Measurements from ENCODE around the gene GSTO2. TPM values are rescaled to one million over a fixed set of nuclear protein-coding genes. Genes with fewer than 3 reads are reported as not detected.

Gene GSTO2
- total and polyA plus RNA-seq, 2 of the 13 experiments (the other 11 are each of a cell fraction or from before 2014, with no cell fraction given) = 2.1 to 7.9 TPM

DNA sequence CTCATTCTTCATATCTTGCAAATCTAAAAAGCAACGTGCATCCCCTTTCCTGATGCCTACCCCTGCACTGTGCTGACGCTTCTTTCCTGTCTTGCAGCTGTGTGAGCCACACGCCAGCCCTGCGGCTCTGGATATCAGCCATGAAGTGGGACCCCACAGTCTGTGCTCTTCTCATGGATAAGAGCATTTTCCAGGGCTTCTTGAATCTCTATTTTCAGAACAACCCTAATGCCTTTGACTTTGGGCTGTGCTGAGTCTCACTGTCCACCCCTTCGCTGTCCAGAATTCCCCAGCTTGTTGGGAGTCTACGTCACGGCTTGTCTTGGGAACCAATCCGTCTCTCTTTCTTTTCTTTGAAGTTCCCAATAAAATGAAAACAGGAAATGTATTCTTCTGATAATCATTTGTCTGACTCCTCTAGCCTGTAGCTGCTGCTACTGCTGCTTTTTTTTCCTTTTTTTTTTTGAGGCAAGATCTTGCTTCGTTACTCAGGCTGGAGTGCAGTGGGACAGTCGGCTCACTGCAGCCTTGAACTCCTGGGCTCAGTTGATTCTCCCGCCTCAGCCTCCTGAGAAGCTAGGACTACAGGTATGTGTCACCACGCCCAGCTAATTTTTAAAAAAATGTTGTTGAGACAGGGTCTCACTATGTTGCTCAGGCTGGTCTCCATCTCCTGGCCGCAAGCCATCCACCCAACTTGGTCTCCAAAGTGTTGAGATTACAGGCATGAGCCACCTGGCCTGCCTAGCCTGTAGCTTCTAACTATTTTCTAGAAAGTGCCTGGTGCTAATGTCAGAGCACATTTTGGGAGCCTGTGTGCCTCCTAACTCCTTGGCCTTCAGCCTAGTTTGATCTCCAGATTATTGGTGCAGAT lies 30.3 kb downstream of the GSTO2 start:
- Histone ChIP-seq H3K36me3 (replicated peaks in 1 of 2; ENCODE audit: control insufficient read depth in 1 of 2, insufficient read depth in 2 of 2, low read length in 2 of 2) (no peaks in the 10 kb centered on the region), H3K9ac (ENCODE audit: insufficient read depth, low read depth, low read length) (no peak overlapping the region), H3K79me2 (ENCODE audit: insufficient read depth, low read length) (no peaks in the 10 kb centered on the region), H3K4me3 (replicated peaks in 1 of 3; ENCODE audit: insufficient read depth in 1 of 3, low read depth in 2 of 3, low read length in 3 of 3) (no peak overlapping the region), H3K4me1 (ENCODE audit: insufficient read depth, low read length) (peaks cover 39% of the 10 kb centered on the region), H3K27me3 (ENCODE audit: control insufficient read depth in 1 of 2, insufficient read depth in 2 of 2, low read length in 2 of 2) (peaks cover 5 to 34% of the 10 kb centered on the region in 2 experiments), H2AFZ (ENCODE audit: low read length) (no peak overlapping the region), H3K4me2 (ENCODE audit: low read depth, low read length) (no peak overlapping the region), H3K27ac (ENCODE audit: extremely low read length, insufficient read depth, low read length) (no peak overlapping the region), H3K9me3 (ENCODE audit: low read length) (no peaks in the 10 kb centered on the region), H4K20me1 (ENCODE audit: insufficient read depth, low read length) (no peaks in the 10 kb centered on the region)
- TF ChIP-seq ZNF382 (CRISPR knock-in tag; IDR thresholded peaks at IDR 0.05; ENCODE audit: borderline replicate concordance) (no peak), SRF (IDR thresholded peaks at IDR 0.05; ENCODE audit: low read depth, low read length) (no peak), MTA1 (CRISPR knock-in tag; IDR thresholded peaks at IDR 0.05; ENCODE audit: borderline replicate concordance) (no peak), SIN3B (IDR thresholded peaks at IDR 0.05; ENCODE audit: low read length) (no peak), XRCC5 (optimal IDR thresholded peaks at IDR 0.05; ENCODE audit: low read length) (no peak), SP140L (CRISPR knock-in tag; IDR thresholded peaks at IDR 0.05; ENCODE audit: borderline replicate concordance) (no peak), CEBPG (CRISPR knock-in tag; IDR thresholded peaks at IDR 0.05) (no peak)
- ChIA-PET POLR2A (no interaction called here), CTCF (ENCODE audit: low intra/inter-chr PET ratio, low total read pairs) (no interaction called here)
- intact Hi-C loops (cut with micrococcal nuclease; ENCODE audit: unreplicated experiment) = no loop called here
- no TSS peak for BruUV-seq (replicated peaks)
- FAIRE-seq = no peak
- in situ Hi-C loops (cut with HindIII; ENCODE audit: extremely low pct_ligation_motif_present, low pct_unique_long_range_greater_than_20kb) = no loop called here
- no peak for ATAC-seq
- no peak for DNase-seq (ENCODE audit: low spot score)
- 63% methylated on average over 13 of the region's 13 CpGs for WGBS (ENCODE audit: low lambda C conversion rate)

DNA sequence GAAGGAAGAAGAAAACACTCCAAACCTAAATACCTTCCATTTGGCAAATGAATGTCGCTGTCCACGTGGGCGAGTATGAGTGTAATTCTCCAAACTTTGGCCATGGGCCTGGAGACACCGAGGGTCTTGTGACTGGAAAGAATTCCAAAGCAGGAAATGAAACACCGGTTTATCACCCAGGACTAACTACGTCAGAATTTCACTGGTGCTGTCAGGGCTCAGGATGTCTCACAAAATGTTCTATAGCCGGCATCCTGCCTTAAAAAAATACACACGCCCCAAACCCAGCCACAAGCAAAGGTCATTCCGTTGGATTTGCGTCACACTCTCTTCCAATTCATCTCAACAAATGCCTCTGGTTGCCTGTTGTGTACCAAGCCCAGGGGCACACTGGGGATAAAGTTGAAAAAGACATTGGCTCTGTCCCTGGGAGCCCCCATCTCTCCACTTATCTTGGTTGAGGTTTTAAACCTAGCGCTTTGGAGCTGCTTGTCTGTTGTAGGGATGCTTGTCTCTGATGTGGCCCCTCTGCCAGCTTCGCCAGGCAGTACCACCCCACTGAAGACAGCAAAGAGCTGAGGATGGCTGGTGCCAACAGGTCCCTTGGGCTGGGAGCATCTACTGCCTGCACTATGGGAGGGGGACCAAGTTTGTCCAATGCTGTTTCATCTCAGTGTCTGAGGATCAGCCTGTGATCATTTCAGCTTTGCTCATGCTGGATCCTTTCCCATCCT lies 31.2 kb downstream of the GSTO2 start:
- no peak overlapping the region for H3K9ac ChIP-seq (ENCODE audit: insufficient read depth, low read depth, low read length)
- TF ChIP-seq, protein P1, sequence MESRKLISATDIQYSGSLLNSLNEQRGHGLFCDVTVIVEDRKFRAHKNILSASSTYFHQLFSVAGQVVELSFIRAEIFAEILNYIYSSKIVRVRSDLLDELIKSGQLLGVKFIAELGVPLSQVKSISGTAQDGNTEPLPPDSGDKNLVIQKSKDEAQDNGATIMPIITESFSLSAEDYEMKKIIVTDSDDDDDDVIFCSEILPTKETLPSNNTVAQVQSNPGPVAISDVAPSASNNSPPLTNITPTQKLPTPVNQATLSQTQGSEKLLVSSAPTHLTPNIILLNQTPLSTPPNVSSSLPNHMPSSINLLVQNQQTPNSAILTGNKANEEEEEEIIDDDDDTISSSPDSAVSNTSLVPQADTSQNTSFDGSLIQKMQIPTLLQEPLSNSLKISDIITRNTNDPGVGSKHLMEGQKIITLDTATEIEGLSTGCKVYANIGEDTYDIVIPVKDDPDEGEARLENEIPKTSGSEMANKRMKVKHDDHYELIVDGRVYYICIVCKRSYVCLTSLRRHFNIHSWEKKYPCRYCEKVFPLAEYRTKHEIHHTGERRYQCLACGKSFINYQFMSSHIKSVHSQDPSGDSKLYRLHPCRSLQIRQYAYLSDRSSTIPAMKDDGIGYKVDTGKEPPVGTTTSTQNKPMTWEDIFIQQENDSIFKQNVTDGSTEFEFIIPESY (CRISPR knock-in tag; IDR thresholded peaks at IDR 0.05) = peak; percentile 28; the same call in 1 of the 2 replicates
- TF ChIP-seq CREB1 (IDR thresholded peaks at IDR 0.05) (0 out of 2 replicates have a peak, but pooled peaks have one; percentile 20), CREB1 (CRISPR knock-in tag; IDR thresholded peaks at IDR 0.05) (no peak)
- TF ChIP-seq, protein P2, sequence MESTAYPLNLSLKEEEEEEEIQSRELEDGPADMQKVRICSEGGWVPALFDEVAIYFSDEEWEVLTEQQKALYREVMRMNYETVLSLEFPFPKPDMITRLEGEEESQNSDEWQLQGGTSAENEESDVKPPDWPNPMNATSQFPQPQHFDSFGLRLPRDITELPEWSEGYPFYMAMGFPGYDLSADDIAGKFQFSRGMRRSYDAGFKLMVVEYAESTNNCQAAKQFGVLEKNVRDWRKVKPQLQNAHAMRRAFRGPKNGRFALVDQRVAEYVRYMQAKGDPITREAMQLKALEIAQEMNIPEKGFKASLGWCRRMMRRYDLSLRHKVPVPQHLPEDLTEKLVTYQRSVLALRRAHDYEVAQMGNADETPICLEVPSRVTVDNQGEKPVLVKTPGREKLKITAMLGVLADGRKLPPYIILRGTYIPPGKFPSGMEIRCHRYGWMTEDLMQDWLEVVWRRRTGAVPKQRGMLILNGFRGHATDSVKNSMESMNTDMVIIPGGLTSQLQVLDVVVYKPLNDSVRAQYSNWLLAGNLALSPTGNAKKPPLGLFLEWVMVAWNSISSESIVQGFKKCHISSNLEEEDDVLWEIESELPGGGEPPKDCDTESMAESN (CRISPR knock-in tag; conservative IDR thresholded peaks at IDR 0.05) = no peak
- no peak overlapping the region for H2AFZ ChIP-seq (ENCODE audit: low read length)
- no peaks in the 10 kb centered on the region for H3K79me2 ChIP-seq (ENCODE audit: insufficient read depth, low read length)
- no TSS peak for BruUV-seq (replicated peaks)
- no peaks in the 10 kb centered on the region for H3K36me3 ChIP-seq (replicated peaks in 1 of 2; ENCODE audit: control insufficient read depth in 1 of 2, insufficient read depth in 2 of 2, low read length in 2 of 2)
- H3K27me3 ChIP-seq (ENCODE audit: control insufficient read depth in 1 of 2, insufficient read depth in 2 of 2, low read length in 2 of 2) = peaks cover 5 to 34% of the 10 kb centered on the region in 2 experiments
- no peak overlapping the region for H3K4me3 ChIP-seq (replicated peaks in 1 of 3; ENCODE audit: insufficient read depth in 1 of 3, low read depth in 2 of 3, low read length in 3 of 3)
- no peaks in the 10 kb centered on the region for H4K20me1 ChIP-seq (ENCODE audit: insufficient read depth, low read length)
- intact Hi-C loops (cut with micrococcal nuclease; ENCODE audit: unreplicated experiment) = no loop called here
- DNase-seq (ENCODE audit: low spot score) = no peak
- peaks cover 47% of the 10 kb centered on the region for H3K4me1 ChIP-seq (ENCODE audit: insufficient read depth, low read length)
- no peak for ATAC-seq
- H3K27ac ChIP-seq (ENCODE audit: extremely low read length, insufficient read depth, low read length) = no peak overlapping the region
- no peak for FAIRE-seq
- H3K4me2 ChIP-seq (ENCODE audit: low read depth, low read length) = no peak overlapping the region
- ChIA-PET CTCF (ENCODE audit: low intra/inter-chr PET ratio, low total read pairs) (interaction anchor here (1.0 kb wide), 1 partner anchor 9 kb away, joined by 3 read pairs; no protein-coding TSS in a partner anchor), POLR2A (no interaction called here)
- WGBS (ENCODE audit: low lambda C conversion rate) = 33% methylated on average over 9 of the region's 12 CpGs
- in situ Hi-C loops (cut with HindIII; ENCODE audit: extremely low pct_ligation_motif_present, low pct_unique_long_range_greater_than_20kb) = loop anchor here (5.0 kb wide), 1 partner anchor 47 kb away; no protein-coding TSS in a partner anchor
- no peaks in the 10 kb centered on the region for H3K9me3 ChIP-seq (ENCODE audit: low read length)

Measured in HepG2 (cell line).